Esophagus muscularis mucosa (tissue), 4 donors: Measurements from ENCODE around the gene SOX10. TPM values are rescaled to one million over a fixed set of nuclear protein-coding genes. Genes with fewer than 3 reads are reported as not detected.

Experiments used
- DNase-seq: peaks from one replicate; pipeline ENCODE4 v3.0.0-alpha.2; 2017; ENCODE audit errors: extremely low spot score
- H3K27ac ChIP-seq, 4 donors: fragments of 200-600 bp; sonication (generic); replicated peaks in 1 of 4; 1 replicate in 3 of 4; 2 replicates in 1 of 4; pipeline ENCODE4 v1.5.1; 2016 to 2019; ENCODE audit warnings: mild to moderate bottlenecking in 1 of 4
- H3K27me3 ChIP-seq, 4 donors: fragments of 200-600 bp; sonication (generic); one replicate each; pipeline versions ENCODE4 v1.5.1 to v1.6.0; 2016 to 2019
- H3K36me3 ChIP-seq, 4 donors: fragments of 200-600 bp; sonication (generic); one replicate each; pipeline ENCODE4 v1.5.1; 2016 to 2019
- H3K4me1 ChIP-seq, 4 donors: fragments of 200-600 bp; sonication (generic); one replicate each; pipeline ENCODE4 v1.5.1; 2016 to 2019
- H3K4me3 ChIP-seq, 4 donors: fragments of 200-600 bp; sonication (generic); 1 replicate in 2 of 4; 2 replicates in 2 of 4; pipeline ENCODE4 v1.5.1; 2016 to 2019; ENCODE audit warnings: mild to moderate bottlenecking in 4 of 4, moderate library complexity in 1 of 4
- H3K9me3 ChIP-seq, 4 donors: fragments of 200-600 bp; sonication (generic); 1 replicate in 3 of 4; 2 replicates in 1 of 4; pipeline ENCODE4 v1.5.1; 2016 to 2019
- EP300 ChIP-seq: sonication (generic); formaldehyde crosslinking; IDR thresholded peaks from one replicate; pipeline ENCODE4 v1.6.1; 2017; ENCODE audit warnings: antibody characterized with exemption
- POLR2A ChIP-seq: fragments of 450-650 bp; IDR thresholded peaks from one replicate; pipeline ENCODE4 v1.6.1; 2017; ENCODE audit warnings: antibody characterized with exemption, moderate library complexity, mild to moderate bottlenecking, low read depth
- POLR2AphosphoS5 ChIP-seq, 2 donors: sonication (generic); formaldehyde crosslinking; IDR thresholded peaks; one replicate each; pipeline ENCODE4 v1.6.1; 2017; ENCODE audit warnings: antibody characterized with exemption in 2 of 2
- WGBS: methylation state at CpG from one replicate; pipeline ENCODE4 v1.1.5; 2018; 5-methylcytosine and 5-hydroxymethylcytosine counted together
- intact Hi-C: fragments of 100-400 bp; cut with DNase I; formaldehyde crosslinking; loops from one replicate; pipeline ENCODE4 v1.15.1; 2023
- total RNA-seq, 4 donors: library from RNA; depleted of rRNA; stranded (reverse); fragments of >200 nt; gene quantifications; one replicate each; pipeline versions ENCODE4 v1.1.0 to v1.2.1, GENCODE V29; 2016
- TF ChIP-seq, protein P1 (sequence below), 3 experiments: fragments of 200-600 bp in 2 of 3; fragments of 450-650 bp in 1 of 3; sonication (generic) in 2 of 3; IDR thresholded peaks; one replicate each; pipeline ENCODE4 v1.5.1; 2017 to 2019; ENCODE audit warnings: antibody characterized with exemption in 3 of 3, mild to moderate bottlenecking in 2 of 3, moderate library complexity in 1 of 3

Gene SOX10
- total RNA-seq, 4 donors from 2014 or later, result 10.3 to 29.5 (median 17.7) TPM

DNA sequence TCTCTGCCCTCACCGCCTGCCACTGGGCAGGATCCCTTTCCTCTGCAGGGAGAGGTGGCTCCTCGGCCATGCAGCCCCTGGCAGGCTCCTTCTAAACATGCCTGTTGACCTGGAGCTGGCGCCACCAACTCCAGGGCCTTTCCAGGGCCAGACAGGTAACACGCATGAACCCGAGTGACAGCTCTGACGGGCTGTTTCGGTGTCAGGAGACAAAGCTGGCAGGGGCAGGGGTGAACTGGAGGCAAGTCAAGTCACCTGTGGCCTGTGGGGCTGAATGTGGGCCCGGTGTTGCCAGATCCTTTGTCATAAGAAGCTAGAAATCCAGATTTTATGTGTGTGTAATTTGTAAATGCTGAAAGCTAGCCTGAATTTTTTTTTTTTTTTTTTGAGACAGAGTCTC lies 42.2 kb downstream of the SOX10 start:
- H3K4me3 ChIP-seq, result no peak overlapping the region
- TF ChIP-seq POLR2A (no peak), POLR2AphosphoS5 (IDR thresholded peaks at IDR 0.05) (no peak), EP300 (no peak)
- TF ChIP-seq, protein P1, sequence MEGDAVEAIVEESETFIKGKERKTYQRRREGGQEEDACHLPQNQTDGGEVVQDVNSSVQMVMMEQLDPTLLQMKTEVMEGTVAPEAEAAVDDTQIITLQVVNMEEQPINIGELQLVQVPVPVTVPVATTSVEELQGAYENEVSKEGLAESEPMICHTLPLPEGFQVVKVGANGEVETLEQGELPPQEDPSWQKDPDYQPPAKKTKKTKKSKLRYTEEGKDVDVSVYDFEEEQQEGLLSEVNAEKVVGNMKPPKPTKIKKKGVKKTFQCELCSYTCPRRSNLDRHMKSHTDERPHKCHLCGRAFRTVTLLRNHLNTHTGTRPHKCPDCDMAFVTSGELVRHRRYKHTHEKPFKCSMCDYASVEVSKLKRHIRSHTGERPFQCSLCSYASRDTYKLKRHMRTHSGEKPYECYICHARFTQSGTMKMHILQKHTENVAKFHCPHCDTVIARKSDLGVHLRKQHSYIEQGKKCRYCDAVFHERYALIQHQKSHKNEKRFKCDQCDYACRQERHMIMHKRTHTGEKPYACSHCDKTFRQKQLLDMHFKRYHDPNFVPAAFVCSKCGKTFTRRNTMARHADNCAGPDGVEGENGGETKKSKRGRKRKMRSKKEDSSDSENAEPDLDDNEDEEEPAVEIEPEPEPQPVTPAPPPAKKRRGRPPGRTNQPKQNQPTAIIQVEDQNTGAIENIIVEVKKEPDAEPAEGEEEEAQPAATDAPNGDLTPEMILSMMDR (IDR thresholded peaks at IDR 0.05), result no peak
- no peak for DNase-seq
- no peaks in the 10 kb centered on the region for H3K4me1 ChIP-seq
- H3K36me3 ChIP-seq, result peaks cover 45 to 78% (median 68%) of the 10 kb centered on the region in 4 donors
- H3K9me3 ChIP-seq, result no peaks in the 10 kb centered on the region
- H3K27ac ChIP-seq, result no peak overlapping the region
- WGBS, result 95% methylated on average over 8 of the region's 8 CpGs
- no peaks in the 10 kb centered on the region for H3K27me3 ChIP-seq
- intact Hi-C loops, result no loop called here

DNA sequence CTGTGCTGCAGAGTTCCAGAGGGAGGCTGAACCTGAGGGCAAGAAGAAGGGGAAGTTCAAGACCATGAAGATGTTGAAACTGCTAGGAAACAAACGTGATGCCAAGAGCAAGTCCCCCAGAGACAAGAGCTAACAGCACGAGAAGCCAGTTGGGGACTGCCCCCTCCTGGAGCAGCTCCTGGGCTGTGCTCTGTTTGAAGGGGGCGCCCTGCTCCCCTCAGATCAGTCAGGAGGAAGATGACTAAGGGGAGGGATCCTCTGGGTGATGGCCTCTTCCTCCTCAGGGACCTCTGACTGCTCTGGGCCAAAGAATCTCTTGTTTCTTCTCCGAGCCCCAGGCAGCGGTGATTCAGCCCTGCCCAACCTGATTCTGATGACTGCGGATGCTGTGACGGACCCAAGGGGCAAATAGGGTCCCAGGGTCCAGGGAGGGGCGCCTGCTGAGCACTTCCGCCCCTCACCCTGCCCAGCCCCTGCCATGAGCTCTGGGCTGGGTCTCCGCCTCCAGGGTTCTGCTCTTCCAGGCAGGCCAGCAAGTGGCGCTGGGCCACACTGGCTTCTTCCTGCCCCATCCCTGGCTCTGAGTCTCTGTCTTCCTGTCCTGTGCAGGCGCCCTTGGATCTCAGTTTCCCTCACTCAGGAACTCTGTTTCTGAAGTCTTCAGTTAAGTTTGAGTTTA lies 43.5 kb downstream of the SOX10 start:
- WGBS, result 67% methylated on average over 12 of the region's 12 CpGs
- no peaks in the 10 kb centered on the region for H3K9me3 ChIP-seq
- H3K36me3 ChIP-seq, result peaks cover 49 to 91% (median 81%) of the 10 kb centered on the region in 4 donors
- no peak overlapping the region for H3K4me3 ChIP-seq
- intact Hi-C loops, result no loop called here
- H3K27ac ChIP-seq, result peak overlapping the region in 1 of 4 donors; percentile 23
- no peaks in the 10 kb centered on the region for H3K27me3 ChIP-seq
- DNase-seq, result no peak
- H3K4me1 ChIP-seq, result no peaks in the 10 kb centered on the region
- TF ChIP-seq EP300, result no peak
- TF ChIP-seq, protein P1 (IDR thresholded peaks at IDR 0.05), result no peak
- no peak for TF ChIP-seq POLR2A
- TF ChIP-seq POLR2AphosphoS5 (IDR thresholded peaks at IDR 0.05), result no peak

DNA sequence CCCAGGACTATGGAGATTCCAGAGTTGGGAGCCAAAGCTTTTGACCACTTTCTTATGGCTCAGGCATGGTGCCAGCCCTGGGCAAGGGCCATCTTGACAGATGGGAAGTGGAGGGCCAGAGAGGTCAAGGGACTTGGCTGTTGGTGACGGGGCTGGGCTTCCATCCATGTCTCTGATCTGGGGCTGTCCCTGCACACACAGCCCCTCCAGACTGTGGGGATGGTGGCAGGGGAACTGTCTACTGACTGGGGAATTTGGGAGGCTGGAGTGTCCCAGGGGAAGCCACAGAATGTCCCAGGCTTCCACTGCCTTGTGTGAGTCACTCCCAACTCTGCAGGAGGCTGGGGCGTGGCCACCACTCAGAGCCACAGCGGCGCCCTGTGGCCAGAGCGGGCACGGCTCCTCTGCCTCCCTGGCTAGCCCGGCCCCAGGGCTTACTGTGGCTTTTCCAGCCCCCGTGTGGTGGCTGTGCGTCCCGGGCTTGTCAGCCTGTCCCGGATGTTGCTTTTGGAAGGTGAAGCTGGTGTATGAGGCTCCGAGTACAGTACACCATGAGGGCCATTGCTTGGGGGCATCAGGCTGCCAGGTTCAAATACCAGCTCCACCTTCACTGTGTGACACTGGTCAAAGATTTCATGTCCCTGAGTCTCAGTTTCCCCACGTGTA lies 50.5 kb downstream of the SOX10 start:
- peak overlapping the region; percentile 77 to 84 (median 80) for H3K27ac ChIP-seq
- H3K27me3 ChIP-seq, result no peaks in the 10 kb centered on the region
- H3K36me3 ChIP-seq, result peaks cover 28 to 81% (median 78%) of the 10 kb centered on the region in 4 donors
- TF ChIP-seq POLR2AphosphoS5 (IDR thresholded peaks at IDR 0.05) (peak; percentile 66 to 80), EP300 (no peak), POLR2A (no peak)
- TF ChIP-seq, protein P1 (IDR thresholded peaks at IDR 0.05), result peak; percentile 97 to 100 (median 98)
- H3K4me1 ChIP-seq, result peaks cover 28 to 55% (median 54%) of the 10 kb centered on the region in 4 donors
- no peak overlapping the region for H3K4me3 ChIP-seq
- 0% methylated on average over 2 of the region's 13 CpGs for WGBS
- H3K9me3 ChIP-seq, result no peaks in the 10 kb centered on the region
- no peak for DNase-seq
- intact Hi-C loops, result loop anchor here (5.0 kb wide), 1 partner anchor 47 kb away; no protein-coding TSS in a partner anchor

DNA sequence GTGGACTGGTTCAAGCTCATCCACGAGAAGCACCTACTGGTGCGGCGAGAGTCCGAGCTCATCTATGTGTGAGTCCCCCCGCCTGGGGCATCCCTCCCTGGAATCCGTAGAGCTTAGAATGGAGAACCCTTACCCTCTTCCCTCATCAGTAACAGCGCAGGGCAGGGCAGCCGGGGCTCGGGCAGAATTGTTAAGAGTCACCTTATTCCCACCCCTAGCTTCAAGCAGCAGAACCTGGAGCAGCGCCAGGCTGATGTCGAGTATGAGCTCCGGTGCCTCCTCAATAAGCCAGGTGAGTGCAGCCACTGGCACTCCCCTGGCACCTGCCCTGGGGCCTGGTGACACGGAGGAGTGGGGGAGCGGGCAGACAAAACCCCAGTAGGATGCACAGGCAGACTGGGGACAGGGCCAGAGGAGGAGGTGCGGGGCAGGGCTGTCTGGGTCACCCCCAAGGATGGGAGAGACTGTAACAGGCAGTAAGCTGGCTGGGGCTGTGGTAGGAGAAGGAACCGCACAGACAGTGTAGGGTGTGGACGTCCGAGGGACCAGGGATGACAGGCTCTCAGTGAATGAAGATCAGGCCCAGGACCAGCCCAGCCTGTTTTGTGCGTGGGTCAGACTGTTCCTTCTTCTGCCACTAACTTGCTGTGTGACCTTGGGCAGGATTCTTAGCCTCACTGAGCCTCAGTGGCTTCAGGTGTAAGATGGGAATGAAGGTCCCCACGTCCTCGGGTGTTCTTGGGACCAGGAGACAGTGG lies 51.4 kb downstream of the SOX10 start:
- no peak overlapping the region for H3K4me3 ChIP-seq
- H3K9me3 ChIP-seq, result no peaks in the 10 kb centered on the region
- peaks cover 28 to 60% (median 56%) of the 10 kb centered on the region in 4 donors for H3K4me1 ChIP-seq
- peaks cover 30 to 84% (median 78%) of the 10 kb centered on the region in 4 donors for H3K36me3 ChIP-seq
- TF ChIP-seq, protein P1 (IDR thresholded peaks at IDR 0.05), result no peak
- no peak for TF ChIP-seq EP300
- TF ChIP-seq POLR2A, result no peak
- TF ChIP-seq POLR2AphosphoS5 (IDR thresholded peaks at IDR 0.05), result no peak
- H3K27ac ChIP-seq, result peak overlapping the region; percentile 77 to 84 (median 80)
- no peaks in the 10 kb centered on the region for H3K27me3 ChIP-seq
- WGBS, result 64% methylated on average over 20 of the region's 21 CpGs
- intact Hi-C loops, result loop anchor here (5.0 kb wide), 1 partner anchor 46 kb away; no protein-coding TSS in a partner anchor
- DNase-seq, result no peak
